T-helper 1 cell treated with Interleukin-12 subunit alpha and Interleukin-12 subunit beta and Interleukin-4 antibody, amounts not matched to agents 30 μg/mL and 1 μg/mL, for 36 hours (primary cell): ENCODE measurements around the gene LDLR.
A peak's percentile ranks its signal among the peaks of the same experiment; 100 is the strongest.
"Not testable (repeated sequence)": the region's sequence is repeated elsewhere in the genome, so short reads cannot be mapped to it uniquely, and the experiment has no call there.

ENCODE experiments used
- H3K27ac Mint-ChIP-seq: one replicate; pipeline ENCODE4 v1.8.0; 2021; ENCODE audit warnings: mild to moderate bottlenecking, mixed read lengths
- H3K27me3 Mint-ChIP-seq: one replicate; pipeline ENCODE4 v1.8.0; 2021; ENCODE audit warnings: low read depth, mixed read lengths
- H3K36me3 Mint-ChIP-seq: one replicate; pipeline ENCODE4 v1.8.0; 2021; ENCODE audit warnings: low read depth, mixed read lengths
- H3K4me1 Mint-ChIP-seq: one replicate; pipeline ENCODE4 v1.8.0; 2021; ENCODE audit warnings: low read depth, mixed read lengths
- H3K4me3 Mint-ChIP-seq: one replicate; pipeline ENCODE4 v1.8.0; 2021; ENCODE audit warnings: mild to moderate bottlenecking, moderate library complexity, mixed read lengths
- H3K9me3 Mint-ChIP-seq: one replicate; pipeline ENCODE4 v1.8.0; 2021; ENCODE audit warnings: mixed read lengths

The LDLR gene

DNA sequence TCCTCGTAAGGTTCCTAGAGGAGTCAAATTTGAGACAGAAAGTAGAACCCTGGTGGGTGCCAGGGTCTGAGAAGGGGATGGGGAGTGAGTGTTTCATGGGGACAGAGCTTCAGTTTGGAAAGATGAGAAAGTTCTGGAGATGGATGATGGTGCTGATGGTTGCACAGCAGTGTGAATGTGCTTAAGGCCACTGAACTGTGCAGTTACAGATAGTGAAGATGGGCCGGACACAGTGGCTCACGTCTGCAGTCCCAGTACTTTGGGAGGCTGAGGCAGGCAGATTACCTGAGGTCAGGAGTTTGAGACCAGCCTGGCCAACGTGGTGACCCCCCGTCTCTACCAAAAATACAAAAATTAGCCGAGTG, 65.4 kb downstream of the LDLR start:
- peak overlapping the region; percentile 87 for H3K4me3 Mint-ChIP-seq
- no peaks in the 10 kb centered on the region for H3K27me3 Mint-ChIP-seq
- no peaks in the 10 kb centered on the region for H3K9me3 Mint-ChIP-seq
- H3K27ac Mint-ChIP-seq: peak overlapping the region; percentile 67
- peaks cover 5% of the 10 kb centered on the region for H3K36me3 Mint-ChIP-seq
- peaks cover 25% of the 10 kb centered on the region for H3K4me1 Mint-ChIP-seq

- Mint-ChIP-seq H3K4me1 (peaks cover 25% of the 10 kb centered on the region), H3K27me3 (no peaks in the 10 kb centered on the region), H3K4me3 (peak within 1 kb of the TSS; percentile 87), H3K36me3 (peaks cover 5% of the 10 kb centered on the region), H3K9me3 (no peaks in the 10 kb centered on the region), H3K27ac (peak within 1 kb of the TSS; percentile 91)
These were observed 66.3 kb downstream of the LDLR start, which contains the start of gene SPC24 for GRCh38 chr19:11155373-11156120. SPC24 (minus strand) TSS chr19:11155782; CDS start chr19:11155776, 6 bp downstream.

DNA sequence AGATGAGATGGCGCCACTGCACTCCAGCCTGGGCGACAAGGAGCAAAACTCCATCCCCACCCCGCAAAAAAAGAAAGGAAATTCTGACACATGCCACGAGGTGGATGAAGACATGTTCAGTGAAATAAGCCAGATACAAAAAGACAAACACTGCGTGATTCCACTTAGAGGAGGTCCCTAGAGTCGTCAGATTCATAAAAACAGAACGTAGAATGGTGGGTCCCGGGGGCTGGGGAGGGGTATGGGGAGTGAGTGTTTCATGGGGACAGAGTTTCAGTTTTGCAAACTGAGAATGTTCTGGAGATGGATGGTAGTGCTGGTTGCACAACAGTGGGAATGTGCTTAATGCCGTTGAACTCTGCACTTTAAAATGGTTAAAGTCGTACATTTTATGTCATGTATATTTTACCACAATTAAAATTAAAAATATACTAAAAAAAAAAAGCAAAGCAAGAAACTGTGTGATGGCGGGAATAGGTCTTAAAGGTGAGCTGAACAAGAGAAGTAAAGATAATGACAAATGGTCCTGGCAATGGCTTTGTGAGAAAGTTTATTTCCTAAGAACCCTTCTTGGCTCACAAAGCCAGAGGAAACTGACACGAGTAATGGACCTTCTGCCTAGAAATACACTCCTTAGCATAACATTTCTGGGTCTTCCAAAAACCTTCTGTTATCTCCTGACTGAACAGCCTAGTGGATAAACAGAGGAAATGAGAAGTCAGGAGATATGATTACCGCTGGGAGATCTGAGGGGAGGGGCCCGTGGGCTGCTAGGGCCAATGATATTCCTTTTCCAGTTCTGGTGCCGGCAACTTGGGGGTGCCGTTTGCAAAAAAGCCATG, 70.6 kb downstream of the LDLR start:
- Mint-ChIP-seq H3K36me3 (no peaks in the 10 kb centered on the region), H3K4me3 (no peak overlapping the region), H3K9me3 (no peaks in the 10 kb centered on the region), H3K4me1 (peaks cover 9% of the 10 kb centered on the region), H3K27me3 (no peaks in the 10 kb centered on the region), H3K27ac (no peak overlapping the region)

DNA sequence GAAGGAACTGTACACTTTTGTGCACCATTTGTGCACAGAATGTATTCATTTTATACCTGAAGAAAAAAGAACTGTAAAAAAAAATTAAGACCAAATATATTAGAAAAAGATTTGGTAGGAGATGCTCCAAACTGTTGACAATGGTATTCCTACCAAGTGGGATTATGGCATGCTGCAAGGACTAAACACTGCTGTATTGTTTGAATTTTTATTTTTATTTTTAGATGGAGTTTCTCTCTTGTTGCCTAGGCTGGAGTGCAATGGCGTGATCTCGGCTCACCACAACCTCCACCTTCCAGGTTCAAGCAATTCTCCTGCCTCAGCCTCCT, 71.1 kb downstream of the LDLR start:
- H3K9me3 Mint-ChIP-seq, H3K27me3 Mint-ChIP-seq, H3K27ac Mint-ChIP-seq, H3K4me3 Mint-ChIP-seq, H3K4me1 Mint-ChIP-seq, H3K36me3 Mint-ChIP-seq: not testable (repeated sequence)

- Mint-ChIP-seq H3K4me1 (no peaks in the 10 kb centered on the region), H3K27ac (no peak overlapping the region), H3K36me3 (no peaks in the 10 kb centered on the region), H3K27me3 (no peaks in the 10 kb centered on the region), H3K9me3 (no peaks in the 10 kb centered on the region), H3K4me3 (no peak overlapping the region)
These were observed 75.0 kb downstream of the LDLR start for GRCh38 chr19:11164296-11164695.

DNA sequence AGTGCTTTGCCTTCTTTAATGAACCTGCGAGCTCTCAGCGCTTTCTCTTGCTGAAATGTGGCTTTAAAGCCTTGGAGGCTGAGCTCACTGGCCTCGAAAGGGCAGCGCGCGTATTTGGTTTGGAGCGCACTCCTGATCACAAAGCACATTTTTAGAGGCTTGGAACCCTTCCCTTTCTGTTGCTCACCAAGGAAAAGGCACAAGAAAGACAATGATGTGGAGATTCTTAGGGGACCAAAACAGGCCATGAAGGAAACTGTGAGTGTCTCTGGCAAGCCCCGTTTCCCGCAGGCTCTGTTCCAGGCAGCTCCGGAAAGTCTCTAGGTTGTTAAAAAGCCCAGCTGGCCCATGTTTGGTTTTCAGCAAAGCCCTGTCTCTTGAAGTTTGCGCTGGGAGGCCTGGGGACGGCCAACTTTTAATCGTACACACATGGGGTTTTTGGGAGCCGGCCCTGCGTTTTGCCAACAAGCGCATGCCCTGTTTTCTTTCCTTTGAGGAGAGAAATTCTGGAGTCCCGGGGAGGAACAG, 75.7 kb downstream of the LDLR start:
- Mint-ChIP-seq H3K27ac (no peak overlapping the region), H3K27me3 (no peaks in the 10 kb centered on the region)

GRCh38 chr19:11165486-11166030, 76.3 kb downstream of the LDLR start:
- Mint-ChIP-seq H3K27me3 (no peaks in the 10 kb centered on the region), H3K4me3 (no peak overlapping the region), H3K36me3 (no peaks in the 10 kb centered on the region), H3K9me3 (no peaks in the 10 kb centered on the region), H3K4me1 (no peaks in the 10 kb centered on the region), H3K27ac (no peak overlapping the region)

More for the DNA sequence above, 75.7 kb downstream of the LDLR start:
- no peak overlapping the region for H3K4me3 Mint-ChIP-seq
- no peaks in the 10 kb centered on the region for H3K4me1 Mint-ChIP-seq
- no peaks in the 10 kb centered on the region for H3K36me3 Mint-ChIP-seq
- no peaks in the 10 kb centered on the region for H3K9me3 Mint-ChIP-seq

DNA sequence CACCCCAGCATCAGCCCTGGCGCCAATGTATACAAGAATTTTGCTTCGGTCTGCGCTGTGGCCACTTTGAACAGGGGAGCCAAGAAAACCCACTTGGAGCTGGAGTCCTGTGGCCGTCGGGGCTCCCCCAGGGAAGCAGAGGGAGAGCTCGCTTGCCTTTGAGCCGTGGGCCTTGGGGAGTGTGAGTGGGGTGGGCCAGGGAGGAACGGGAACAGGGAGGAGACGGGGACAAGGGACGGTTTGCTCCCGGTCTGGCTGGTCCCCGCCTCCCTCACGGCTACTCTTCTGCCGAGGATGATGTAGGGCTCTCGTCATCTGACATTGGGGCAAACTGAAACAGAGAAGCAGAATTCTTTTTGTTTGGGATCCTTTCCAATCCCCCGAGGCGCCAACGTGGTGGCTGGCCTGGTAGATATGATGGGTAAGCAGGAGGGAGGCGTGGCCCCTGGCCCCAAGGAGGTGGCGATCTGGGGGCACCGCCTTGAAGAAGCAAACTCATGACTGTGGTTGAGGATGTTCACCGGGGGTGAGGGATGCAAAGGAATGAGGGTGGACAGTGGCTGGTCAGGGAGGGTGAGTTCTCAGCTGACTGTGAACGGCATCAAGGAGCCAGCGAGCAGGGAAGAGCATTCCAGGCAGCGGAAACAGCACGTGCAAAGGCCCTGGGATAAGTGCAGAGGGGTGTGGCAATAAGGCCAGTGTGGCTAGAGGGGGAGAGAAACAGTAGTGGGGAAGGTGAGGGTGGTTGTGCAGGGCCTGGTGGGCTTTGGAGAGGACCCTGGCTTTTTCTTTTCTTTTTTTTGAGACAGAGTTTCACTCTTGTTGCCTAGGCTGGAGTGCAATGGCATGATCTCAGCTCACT, 77.2 kb downstream of the LDLR start:
- no peaks in the 10 kb centered on the region for H3K9me3 Mint-ChIP-seq
- H3K27me3 Mint-ChIP-seq: no peaks in the 10 kb centered on the region
- no peak overlapping the region for H3K27ac Mint-ChIP-seq

GRCh38 chr19:11168568-11168967, 79.3 kb downstream of the LDLR start:
- Mint-ChIP-seq H3K36me3 (no peaks in the 10 kb centered on the region), H3K4me1 (no peaks in the 10 kb centered on the region), H3K27me3 (no peaks in the 10 kb centered on the region), H3K4me3 (no peak overlapping the region), H3K9me3 (no peaks in the 10 kb centered on the region), H3K27ac (no peak overlapping the region)

More for the DNA sequence above, 77.2 kb downstream of the LDLR start:
- H3K4me3 Mint-ChIP-seq: no peak overlapping the region
- no peaks in the 10 kb centered on the region for H3K4me1 Mint-ChIP-seq
- no peaks in the 10 kb centered on the region for H3K36me3 Mint-ChIP-seq

GRCh38 chr19:11169896-11170678, 80.8 kb downstream of the LDLR start:
- H3K27me3 Mint-ChIP-seq: no peaks in the 10 kb centered on the region
- no peaks in the 10 kb centered on the region for H3K9me3 Mint-ChIP-seq
- no peak overlapping the region for H3K27ac Mint-ChIP-seq
- no peak overlapping the region for H3K4me3 Mint-ChIP-seq
- H3K36me3 Mint-ChIP-seq: no peaks in the 10 kb centered on the region
- no peaks in the 10 kb centered on the region for H3K4me1 Mint-ChIP-seq

GRCh38 chr19:11171144-11171543, 81.9 kb downstream of the LDLR start:
- no peak overlapping the region for H3K4me3 Mint-ChIP-seq
- no peak overlapping the region for H3K27ac Mint-ChIP-seq
- H3K36me3 Mint-ChIP-seq: no peaks in the 10 kb centered on the region
- no peaks in the 10 kb centered on the region for H3K9me3 Mint-ChIP-seq
- H3K27me3 Mint-ChIP-seq: no peaks in the 10 kb centered on the region
- no peaks in the 10 kb centered on the region for H3K4me1 Mint-ChIP-seq

DNA sequence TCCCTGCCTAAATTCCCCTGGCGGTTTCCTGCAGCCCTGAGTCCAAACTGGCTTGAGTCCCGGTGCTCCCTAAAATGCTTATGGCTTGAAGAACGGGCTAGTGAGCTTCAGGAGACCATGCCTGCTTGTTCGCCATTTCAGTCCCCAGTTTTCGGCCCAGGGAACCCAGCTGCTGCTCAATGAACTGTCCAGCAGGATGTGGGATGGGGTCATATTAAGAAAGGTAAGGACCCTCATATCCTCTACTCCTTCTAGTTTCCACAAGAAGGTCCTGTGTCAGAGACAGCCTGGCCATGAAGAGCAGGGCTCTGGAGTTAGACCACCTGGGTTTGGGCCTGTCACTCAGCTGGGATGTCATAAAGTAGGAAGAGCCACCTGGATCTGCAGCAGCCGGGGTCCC, 83.3 kb downstream of the LDLR start:
- H3K9me3 Mint-ChIP-seq: no peaks in the 10 kb centered on the region
- H3K27ac Mint-ChIP-seq: no peak overlapping the region
- H3K27me3 Mint-ChIP-seq: no peaks in the 10 kb centered on the region
- H3K36me3 Mint-ChIP-seq: no peaks in the 10 kb centered on the region
- H3K4me1 Mint-ChIP-seq: no peaks in the 10 kb centered on the region
- H3K4me3 Mint-ChIP-seq: no peak overlapping the region

- Mint-ChIP-seq H3K4me1 (no peaks in the 10 kb centered on the region), H3K9me3 (no peaks in the 10 kb centered on the region), H3K27ac (no peak overlapping the region), H3K27me3 (no peaks in the 10 kb centered on the region), H3K36me3 (no peaks in the 10 kb centered on the region), H3K4me3 (no peak overlapping the region)
These were observed 84.4 kb downstream of the LDLR start for GRCh38 chr19:11173516-11174155.
